Stimulated activated CD4-positive, alpha-beta T cell treated with anti-CD3 and anti-CD28 coated beads, Interleukin-1b, Interleukin-23, amount 100 ng/mL, for 4 hours (primary cell): ENCODE results near the gene F2RL2.
A peak's percentile ranks its signal among the peaks of the same experiment; 100 is the strongest.

Experiments
- DNase-seq, 2 donors: peaks; one replicate each; pipeline ENCODE4 v3.0.0-alpha.2; 2020; ENCODE audit warnings: low read depth in 2 of 2

The F2RL2 gene, protein sequence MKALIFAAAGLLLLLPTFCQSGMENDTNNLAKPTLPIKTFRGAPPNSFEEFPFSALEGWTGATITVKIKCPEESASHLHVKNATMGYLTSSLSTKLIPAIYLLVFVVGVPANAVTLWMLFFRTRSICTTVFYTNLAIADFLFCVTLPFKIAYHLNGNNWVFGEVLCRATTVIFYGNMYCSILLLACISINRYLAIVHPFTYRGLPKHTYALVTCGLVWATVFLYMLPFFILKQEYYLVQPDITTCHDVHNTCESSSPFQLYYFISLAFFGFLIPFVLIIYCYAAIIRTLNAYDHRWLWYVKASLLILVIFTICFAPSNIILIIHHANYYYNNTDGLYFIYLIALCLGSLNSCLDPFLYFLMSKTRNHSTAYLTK

DNA sequence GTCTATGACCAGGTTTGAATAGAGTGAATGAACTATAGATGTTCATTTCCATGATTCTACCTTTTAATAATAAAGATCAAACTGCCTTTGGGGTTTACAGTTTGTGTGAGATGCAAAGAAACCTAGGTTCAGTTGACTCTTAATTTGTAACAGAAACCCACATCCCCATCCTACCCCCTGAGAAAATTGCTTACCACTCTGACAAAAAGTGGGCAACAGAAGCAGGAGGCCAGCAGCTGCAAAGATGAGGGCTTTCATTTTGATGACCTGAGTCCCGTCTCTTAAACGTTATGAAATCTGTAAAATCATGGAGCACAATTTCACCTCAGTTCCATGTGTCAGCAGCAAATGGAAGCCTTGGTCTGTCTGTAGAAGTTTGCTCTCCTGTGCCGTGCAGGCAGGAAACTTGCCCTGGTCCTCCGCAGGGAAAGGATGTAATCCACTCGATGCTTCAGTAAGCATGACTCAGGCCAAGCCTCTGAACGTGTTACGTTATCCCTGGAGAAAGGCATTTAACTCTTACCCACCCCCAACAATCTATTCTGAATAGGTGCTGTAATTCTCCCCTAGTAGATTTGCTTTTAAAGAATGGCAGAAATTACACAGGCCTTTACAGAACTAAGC, at the start of gene F2RL2:
TSS of gene F2RL2 (minus strand) at position 431 of the 624 bp plus-strand sequence. CDS start at position 258, 173 bp downstream.
- DNase-seq = no peak

DNA sequence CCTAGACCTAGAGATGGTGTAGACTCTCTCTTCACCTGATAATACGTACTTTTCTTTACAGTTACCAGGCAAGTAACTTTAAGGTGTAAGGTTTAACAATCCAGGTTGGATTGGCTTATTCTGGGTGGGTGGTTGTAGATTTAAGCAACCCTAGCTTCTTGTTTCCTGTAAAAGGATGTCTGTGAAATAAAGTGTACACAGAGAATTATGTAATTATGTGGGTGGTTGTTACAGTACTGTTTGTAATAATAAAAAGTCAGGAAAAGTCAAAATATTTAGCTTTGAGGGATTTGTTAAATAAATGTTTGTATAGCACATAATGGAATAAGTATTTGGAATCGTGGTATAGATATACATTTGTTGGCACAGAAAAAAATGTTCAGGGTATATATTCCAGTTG, 49.0 kb upstream of the F2RL2 start:
- no peak for DNase-seq

DNA sequence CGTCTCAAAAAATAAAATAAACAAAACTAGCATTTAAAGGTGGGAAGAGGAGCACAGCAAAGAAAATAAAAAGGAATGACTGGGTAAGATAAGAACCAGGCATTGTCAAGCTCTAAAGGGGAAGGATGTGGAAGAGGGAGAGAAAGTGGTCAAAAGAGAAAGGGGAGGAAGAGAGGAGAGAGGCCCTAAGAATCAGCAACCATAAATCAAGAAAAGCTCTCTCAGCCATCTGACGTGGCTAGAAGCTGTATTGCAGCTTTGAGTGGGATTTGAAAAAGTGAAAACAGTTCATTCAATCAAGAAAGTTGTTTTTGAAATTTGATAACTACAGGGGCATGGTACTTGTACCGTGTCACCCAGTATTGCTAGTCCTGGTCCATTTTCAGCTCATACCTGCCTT, 47.3 kb upstream of the F2RL2 start:
- no peak for DNase-seq

DNA sequence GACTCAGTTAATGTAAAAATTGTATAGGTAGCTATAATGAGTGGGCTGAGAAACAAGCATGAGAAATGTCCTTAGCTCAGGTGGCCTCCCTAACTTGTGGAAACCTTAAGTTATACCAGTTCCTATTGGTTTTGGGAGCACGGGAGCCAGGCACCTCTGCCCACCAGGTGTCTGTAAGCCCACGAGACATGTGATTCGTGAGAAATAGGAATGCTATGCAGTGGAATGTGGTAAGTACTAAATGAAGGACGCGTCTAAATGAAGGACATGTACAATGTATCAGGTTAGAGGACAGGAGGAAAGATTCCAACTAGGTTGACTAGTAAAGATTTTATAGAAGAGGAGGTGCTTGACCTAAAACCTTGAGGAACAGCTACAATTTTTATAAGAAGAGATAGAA, 46.0 kb upstream of the F2RL2 start:
- DNase-seq = no peak

DNA sequence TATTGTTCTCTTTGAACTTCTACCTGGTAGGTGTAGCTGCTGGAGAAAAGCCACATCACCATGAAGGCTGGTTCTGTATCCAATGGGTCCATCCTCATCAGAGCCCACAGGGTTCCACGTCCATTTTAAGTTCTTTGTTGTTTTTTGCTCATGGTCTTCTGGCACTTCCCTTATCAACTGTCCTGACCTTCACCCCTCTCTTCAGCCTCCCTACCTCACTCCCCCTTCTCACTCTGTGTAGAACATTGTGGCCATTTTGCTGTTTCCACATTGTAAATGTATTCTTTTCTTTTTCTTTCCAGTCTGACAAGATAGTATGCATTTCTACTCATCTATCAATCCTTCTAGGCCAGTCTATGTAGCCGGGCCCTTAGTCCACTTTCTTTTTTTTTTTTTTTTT, 44.3 kb upstream of the F2RL2 start:
- no peak for DNase-seq

DNA sequence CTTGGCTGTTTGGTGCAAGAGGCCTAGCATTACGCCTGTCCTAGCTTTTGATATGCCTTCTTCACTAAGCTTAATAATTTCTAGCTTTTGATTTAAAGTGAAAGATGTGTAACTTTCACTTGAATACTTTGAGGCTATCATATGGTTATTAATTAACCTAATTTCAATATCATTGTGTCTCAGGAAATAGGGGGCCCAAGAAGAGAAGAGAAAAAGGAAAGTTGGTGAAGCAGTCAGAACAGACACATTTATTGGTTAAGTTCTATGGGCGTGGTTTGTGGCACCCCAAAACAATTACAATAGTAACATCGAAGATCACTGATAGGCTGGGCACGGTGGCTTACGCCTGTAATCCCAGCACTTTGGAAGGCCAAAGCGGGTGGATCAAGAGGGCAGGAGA, 40.9 kb upstream of the F2RL2 start:
- DNase-seq = no peak

DNA sequence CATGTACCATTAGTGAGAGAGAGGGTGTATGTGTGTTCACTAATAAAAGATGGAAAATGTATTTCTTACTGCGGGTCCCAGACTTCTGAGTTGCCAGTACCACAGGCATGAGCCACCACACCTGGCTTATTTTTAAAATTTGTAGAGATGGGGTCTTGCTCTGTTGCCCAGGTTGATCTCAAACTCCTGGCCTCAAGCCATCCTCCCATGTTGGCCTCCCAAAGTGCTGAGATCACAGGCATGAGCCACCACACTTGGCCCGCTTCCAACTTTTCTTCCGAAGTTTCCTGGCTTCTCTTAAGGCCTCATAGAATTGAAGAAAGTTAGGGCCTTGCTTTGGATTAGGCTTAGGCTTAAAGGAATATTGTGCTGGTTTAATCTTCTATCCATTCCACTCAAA, 40.4 kb upstream of the F2RL2 start:
- DNase-seq = no peak

DNA sequence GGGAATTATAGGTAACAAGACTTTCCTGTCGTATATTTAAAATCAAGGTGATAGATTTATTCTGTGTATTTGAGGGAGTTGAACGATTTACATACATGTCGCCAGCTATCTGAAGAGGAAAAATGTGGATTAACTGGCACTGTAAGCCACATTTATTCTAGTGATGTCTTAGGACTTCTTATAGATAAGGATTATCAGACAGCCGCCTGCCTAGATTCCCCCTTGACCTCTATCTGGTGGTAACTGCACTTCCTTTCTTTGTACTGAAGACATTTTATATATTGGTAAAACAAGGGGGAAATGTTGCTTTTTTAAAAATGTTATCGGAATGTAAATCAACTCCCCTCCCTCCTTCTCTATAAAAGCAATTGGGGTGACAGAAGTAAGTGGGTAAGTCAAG, 39.3 kb upstream of the F2RL2 start:
- no peak for DNase-seq

DNA sequence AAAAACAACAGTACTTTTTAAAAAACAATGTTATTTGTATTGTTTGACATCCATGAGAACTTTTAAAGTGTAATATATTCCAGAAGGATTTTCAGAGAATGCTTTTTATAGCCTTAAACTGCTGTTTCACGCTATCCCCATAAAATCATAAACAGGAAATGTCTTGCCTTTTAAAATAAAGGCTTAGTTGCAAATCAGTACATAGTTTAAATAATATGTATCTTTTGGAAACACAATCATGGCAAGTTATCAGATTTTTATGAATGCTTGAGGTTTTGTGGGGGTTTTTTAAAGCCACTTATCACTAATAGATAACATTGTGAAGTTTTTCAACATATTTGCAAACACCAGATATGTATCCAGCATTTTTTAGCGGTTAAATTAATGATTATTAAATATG, 37.2 kb upstream of the F2RL2 start:
- no peak for DNase-seq

DNA sequence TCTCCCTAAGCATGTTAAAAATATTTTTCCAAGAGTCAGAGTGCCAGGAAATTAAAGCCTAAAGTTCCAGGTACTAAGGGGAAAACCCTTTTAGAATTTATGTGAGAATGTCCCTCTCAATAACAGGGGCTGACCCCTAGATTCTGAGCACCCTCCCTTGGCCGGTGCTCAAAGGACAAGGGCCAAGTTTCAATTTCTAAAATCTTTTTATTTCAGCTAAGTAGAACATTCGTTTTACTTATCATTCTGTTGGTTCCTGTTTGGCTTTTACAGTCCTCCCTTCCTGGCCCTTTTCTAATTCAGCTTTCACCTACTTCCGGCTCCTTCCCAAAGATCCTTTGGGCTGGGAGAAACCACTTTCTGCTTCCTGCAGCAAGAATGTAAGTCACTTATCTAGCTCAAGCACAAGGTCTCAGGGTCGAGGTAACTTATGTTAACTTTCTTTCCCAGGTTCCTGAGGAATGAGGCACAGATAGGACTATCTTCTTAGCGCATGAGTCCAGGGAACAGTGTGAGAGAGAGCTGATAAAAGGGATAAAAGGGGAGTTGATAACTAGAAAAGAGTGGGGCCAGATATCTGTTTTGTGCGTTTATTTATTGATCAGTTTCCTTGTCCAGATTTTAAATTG, 34.6 kb upstream of the F2RL2 start:
- DNase-seq = no peak

DNA sequence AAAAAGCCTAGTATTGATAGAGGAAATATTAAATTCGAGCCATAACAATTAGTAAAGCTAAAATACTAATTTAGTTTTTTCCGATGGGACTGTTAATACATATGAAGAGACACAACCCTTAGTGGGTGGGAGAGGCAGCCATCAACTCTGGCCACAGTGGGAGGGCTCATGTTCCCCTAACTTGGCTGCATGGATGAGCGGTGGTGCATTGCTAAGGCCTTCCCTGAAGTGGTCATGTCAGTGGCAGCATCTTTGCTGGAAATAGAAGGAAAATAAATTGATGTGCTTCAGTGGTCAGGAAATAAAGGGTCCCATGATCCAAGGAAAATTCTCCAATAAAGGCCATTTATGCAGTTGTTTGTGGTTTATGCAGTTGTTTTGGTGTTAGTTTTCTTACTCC, 33.9 kb upstream of the F2RL2 start:
- no peak for DNase-seq

DNA sequence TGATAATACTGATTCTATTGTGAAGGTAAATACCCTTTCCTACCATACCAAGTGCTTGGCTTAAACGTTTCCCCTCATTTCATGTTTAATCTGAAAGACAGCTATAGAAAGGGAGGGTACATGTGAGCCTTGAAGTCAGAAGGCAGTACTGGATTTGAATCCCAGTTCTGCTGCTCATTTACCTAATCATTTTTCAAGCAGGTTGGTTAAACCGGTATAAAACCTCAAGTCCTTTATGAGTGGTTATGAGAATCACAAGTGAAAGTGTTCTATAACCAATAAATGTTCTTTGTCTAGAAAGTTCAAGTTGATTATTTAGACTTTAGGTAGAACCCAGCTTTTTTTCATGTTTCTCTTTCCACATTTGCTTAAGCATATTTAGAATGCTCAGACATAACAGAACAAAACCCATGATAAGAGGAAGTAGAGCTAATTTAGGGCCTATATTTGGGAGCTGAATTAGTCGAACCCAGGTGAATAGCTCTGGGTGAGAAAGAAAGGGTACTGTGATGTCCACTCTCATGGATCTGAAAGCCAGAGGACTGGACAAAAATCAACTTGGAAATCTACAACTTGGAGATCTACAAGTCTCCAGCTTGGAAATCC, 29.7 kb upstream of the F2RL2 start:
- no peak for DNase-seq

DNA sequence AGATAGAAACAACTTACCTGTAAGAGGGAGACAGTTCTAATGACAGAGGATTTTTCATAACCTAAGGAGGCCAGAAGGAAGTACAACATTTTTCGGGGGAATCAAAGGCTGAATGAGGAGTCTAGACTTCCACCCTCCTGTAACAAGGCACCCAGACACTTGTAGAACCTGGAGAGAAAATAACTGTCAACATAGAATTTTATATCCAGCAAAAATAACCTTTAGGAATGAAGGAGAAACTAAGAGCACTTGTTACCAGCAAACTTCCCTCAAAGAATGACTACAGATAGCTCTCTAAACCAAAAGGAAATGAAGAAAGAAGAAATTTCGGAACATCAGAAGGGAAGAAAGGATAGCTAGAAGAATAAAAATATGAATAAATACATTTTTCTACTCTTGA, 25.9 kb upstream of the F2RL2 start:
- no peak for DNase-seq

DNA sequence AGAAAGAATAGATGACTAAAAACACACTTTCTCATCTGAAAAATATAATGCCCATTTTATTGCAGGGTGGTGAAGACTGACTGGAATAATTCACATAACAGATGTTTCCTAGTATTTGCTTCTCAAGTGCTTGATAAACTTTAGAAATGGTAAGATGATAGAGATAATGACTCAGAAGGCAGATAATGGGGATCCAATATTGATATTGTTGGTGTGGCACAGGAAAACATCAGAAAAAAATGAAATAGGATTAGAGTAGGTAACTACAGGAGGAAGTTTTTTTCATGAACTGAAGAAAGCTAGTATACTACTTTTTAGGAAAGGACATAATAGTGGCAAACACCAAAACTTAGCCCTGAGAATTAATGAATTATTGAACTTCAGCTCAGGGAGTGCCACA, 20.2 kb upstream of the F2RL2 start:
- DNase-seq = no peak

DNA sequence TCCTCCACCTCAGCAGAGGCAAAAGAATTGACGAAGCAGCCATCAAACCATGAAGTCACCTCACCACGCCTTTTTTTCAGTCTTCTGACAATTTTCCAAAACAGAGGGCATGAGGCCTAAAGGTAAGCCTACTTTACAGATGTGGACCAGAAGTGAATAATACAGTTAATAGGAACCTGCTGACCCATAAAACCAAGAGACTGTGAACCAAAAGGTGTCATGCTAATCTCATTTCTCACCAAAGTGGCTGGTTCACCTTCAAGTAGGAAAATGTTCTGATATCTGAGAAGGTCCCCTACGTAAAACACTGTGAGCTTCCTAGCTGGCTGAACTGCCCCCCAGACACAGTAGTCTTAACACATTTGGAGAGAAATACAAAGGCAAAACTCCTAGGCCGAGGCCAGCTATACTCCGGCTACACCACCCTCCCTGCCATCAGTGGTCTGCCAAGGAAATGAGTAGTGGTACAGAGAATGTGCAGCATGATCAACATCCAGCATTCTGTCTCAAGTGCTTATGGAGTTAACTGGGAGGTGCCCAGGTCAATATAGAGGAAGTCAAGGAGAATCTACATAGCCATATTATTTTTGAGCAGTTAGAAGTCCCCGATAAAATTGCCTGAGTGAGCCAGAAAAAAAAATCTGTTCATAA, 19.3 kb upstream of the F2RL2 start:
- DNase-seq = no peak

DNA sequence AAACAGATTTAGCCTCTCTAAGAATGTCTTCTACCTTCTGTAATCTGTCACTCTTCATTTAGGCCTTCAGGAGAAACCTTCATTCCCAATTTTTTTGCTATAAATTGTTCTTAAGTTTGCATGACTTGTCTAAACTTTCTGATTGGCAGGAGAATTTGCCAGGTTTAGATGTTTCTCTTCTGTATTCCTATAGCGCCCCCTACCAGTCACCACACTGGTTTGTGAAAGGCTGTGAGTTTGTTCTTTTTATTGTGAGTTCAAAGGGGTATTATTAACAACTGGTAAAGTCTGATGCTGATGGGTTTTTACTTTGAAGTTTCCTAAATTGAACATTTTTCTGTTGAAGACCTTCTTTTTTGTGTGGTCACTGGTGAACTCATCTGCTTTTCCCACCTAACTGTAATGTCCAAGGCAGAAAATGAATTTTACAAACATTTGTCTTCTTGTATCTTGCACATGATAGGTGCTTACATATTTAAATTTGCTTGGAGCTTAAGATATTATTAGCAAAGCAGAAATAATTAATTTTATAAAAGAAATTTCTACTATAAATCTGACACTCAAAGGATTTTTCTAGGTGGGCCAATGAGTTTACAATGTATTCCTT, 18.4 kb upstream of the F2RL2 start:
- DNase-seq = peak; percentile 28 to 52

DNA sequence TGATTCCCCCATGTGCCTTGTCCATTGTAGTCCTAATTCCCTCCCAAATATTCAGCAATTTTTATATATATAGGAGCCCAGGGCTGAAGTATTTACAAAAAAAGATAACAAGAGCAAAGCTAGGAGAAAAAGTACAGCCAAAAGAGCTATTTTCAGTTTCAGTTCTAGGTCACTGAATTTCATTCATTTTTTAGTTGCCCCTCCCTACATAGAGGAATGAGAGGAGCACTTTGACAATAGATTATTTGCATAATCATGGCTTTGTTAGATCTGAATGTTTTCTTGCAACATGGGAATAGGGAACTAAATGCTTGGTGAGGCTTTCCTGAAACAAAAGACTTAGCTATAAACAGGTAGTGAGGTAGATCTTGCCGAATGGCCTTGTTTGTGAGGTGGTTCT, 15.3 kb upstream of the F2RL2 start:
- DNase-seq = no peak

DNA sequence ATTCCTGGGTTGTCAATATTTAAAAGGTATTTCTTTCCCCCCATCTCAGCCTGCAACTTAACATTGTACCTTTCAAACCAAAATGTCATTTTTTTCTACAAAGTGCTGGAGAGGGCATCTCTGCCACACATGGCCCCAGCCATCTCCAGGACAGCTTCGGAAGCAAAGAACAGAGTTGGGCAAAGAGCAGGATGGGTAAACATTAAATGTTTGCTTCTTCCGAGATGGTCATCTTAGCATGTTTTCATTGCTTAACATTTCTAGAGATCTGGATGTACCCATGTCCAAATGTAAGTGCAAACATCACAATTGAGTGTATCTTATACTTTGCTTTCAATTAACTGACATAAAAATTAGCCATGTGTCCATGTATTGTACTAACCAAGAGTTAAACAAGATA, 14.3 kb upstream of the F2RL2 start:
- no peak for DNase-seq

DNA sequence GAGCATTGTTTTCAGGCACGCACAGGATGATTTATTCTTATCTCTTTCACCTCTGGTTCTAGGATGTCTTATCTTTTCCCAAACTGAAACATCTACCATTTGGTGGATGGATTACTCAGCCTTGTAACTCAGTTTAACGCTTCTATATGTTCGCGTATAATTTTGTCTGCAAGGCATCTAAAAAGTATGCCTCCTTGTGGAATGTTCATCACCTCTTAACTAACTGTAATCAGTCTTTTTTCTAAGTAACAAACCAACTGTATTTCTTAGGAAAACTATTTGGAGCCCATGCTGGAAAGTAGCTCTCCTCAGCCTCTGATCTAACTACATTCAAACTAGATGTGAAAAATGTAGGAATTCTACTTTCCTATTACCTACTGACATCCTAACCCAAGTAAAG, 11.5 kb upstream of the F2RL2 start:
- no peak for DNase-seq

DNA sequence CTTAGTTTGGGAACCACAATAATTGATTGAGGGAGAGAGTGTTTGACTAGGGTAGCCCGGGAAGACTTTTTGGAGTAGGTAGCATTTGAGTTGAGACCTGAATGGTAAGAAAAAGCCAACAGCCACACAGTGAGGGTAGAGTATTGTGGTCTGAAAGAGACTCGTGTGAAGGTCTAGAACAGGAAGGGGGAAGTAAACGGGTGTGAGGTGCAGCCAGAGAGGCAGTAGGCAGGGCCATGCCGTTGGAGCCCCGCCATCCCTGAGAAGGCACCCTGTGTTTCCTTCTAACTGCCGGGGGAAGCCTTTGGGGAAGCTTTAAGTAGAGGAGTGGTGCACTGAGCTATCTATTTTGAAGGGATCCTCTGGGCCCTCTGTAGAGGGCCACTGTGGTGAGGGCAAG, 3.5 kb upstream of the F2RL2 start:
- no peak for DNase-seq

DNA sequence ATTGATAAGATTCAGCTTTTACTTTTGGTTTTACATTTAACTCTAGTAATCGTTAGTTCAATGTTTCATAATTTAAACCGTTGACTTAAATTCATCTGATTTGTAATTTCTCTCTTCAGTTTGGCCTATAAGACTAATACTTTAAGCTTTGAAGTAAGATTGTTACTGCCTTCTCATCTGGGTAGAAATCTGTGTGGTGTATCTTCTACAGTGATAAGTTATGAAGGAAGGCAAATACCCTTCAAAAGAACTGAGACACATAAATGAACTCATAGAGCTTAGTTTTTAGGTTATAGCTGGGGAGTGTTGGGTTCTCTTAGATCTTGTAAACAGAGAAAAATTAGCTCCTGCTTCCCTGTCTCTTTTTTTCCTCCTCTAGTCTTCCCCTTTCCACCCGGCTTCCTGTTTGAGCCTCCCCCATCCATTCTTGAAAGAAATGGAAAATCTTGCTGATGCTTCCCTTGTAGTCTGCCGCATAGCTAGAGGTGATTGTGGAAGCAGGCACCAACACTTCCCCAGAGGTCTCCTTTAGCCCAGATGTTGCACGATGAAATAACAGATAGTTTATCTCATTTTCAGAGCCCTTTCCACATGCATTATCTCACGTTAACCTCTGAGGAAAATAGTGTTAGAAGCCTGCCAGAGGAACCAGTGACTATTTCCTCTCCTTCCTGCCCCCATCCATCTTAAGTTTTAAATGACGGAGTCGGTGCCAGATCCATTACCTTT, 2.0 kb upstream of the F2RL2 start:
- no peak for DNase-seq
